ENCODE data around the gene GPR160.

DNA sequence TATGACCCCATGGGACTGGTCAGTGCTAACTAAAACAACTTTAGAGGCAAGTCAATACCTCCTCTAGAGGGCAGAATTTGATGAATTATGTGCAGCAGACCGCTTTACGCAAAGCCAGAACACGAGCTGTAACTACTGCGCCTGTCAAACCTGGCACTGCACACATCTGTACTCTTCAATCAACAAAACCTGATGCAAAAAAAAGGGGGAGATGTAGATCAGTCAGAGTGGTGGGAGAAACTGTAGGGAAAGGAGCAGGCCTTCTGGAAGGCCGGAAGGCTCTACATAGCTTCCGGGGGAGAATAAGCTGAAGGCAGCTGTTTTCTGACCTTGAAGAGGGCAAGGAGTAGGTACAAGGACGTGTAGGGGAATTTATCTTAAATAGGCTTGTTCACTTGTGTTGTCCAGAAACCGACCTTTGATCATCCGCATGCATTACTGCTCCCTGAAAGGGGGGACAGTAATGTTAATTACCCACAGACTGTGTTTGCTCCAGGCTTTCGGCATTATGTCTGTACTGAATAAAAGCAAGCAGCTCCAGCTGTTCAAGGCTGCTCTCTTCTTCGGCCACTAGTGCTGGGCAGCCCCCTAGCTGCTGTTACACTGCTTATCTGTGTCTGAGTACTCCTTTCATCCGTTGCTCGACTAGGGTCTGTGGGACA, 41.0 kb downstream of the GPR160 start:
- TF ChIP-seq, protein P1, sequence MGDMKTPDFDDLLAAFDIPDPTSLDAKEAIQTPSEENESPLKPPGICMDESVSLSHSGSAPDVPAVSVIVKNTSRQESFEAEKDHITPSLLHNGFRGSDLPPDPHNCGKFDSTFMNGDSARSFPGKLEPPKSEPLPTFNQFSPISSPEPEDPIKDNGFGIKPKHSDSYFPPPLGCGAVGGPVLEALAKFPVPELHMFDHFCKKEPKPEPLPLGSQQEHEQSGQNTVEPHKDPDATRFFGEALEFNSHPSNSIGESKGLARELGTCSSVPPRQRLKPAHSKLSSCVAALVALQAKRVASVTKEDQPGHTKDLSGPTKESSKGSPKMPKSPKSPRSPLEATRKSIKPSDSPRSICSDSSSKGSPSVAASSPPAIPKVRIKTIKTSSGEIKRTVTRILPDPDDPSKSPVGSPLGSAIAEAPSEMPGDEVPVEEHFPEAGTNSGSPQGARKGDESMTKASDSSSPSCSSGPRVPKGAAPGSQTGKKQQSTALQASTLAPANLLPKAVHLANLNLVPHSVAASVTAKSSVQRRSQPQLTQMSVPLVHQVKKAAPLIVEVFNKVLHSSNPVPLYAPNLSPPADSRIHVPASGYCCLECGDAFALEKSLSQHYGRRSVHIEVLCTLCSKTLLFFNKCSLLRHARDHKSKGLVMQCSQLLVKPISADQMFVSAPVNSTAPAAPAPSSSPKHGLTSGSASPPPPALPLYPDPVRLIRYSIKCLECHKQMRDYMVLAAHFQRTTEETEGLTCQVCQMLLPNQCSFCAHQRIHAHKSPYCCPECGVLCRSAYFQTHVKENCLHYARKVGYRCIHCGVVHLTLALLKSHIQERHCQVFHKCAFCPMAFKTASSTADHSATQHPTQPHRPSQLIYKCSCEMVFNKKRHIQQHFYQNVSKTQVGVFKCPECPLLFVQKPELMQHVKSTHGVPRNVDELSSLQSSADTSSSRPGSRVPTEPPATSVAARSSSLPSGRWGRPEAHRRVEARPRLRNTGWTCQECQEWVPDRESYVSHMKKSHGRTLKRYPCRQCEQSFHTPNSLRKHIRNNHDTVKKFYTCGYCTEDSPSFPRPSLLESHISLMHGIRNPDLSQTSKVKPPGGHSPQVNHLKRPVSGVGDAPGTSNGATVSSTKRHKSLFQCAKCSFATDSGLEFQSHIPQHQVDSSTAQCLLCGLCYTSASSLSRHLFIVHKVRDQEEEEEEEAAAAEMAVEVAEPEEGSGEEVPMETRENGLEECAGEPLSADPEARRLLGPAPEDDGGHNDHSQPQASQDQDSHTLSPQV (IDR thresholded peaks at IDR 0.05), result no peak
- TF ChIP-seq, protein P2, sequence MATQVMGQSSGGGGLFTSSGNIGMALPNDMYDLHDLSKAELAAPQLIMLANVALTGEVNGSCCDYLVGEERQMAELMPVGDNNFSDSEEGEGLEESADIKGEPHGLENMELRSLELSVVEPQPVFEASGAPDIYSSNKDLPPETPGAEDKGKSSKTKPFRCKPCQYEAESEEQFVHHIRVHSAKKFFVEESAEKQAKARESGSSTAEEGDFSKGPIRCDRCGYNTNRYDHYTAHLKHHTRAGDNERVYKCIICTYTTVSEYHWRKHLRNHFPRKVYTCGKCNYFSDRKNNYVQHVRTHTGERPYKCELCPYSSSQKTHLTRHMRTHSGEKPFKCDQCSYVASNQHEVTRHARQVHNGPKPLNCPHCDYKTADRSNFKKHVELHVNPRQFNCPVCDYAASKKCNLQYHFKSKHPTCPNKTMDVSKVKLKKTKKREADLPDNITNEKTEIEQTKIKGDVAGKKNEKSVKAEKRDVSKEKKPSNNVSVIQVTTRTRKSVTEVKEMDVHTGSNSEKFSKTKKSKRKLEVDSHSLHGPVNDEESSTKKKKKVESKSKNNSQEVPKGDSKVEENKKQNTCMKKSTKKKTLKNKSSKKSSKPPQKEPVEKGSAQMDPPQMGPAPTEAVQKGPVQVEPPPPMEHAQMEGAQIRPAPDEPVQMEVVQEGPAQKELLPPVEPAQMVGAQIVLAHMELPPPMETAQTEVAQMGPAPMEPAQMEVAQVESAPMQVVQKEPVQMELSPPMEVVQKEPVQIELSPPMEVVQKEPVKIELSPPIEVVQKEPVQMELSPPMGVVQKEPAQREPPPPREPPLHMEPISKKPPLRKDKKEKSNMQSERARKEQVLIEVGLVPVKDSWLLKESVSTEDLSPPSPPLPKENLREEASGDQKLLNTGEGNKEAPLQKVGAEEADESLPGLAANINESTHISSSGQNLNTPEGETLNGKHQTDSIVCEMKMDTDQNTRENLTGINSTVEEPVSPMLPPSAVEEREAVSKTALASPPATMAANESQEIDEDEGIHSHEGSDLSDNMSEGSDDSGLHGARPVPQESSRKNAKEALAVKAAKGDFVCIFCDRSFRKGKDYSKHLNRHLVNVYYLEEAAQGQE (IDR thresholded peaks at IDR 0.05; ENCODE audit: low read depth, low read length), result no peak
- TF ChIP-seq, protein P3, sequence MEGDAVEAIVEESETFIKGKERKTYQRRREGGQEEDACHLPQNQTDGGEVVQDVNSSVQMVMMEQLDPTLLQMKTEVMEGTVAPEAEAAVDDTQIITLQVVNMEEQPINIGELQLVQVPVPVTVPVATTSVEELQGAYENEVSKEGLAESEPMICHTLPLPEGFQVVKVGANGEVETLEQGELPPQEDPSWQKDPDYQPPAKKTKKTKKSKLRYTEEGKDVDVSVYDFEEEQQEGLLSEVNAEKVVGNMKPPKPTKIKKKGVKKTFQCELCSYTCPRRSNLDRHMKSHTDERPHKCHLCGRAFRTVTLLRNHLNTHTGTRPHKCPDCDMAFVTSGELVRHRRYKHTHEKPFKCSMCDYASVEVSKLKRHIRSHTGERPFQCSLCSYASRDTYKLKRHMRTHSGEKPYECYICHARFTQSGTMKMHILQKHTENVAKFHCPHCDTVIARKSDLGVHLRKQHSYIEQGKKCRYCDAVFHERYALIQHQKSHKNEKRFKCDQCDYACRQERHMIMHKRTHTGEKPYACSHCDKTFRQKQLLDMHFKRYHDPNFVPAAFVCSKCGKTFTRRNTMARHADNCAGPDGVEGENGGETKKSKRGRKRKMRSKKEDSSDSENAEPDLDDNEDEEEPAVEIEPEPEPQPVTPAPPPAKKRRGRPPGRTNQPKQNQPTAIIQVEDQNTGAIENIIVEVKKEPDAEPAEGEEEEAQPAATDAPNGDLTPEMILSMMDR (IDR thresholded peaks at IDR 0.05 in 2 of 3, conservative IDR thresholded peaks at IDR 0.05 in 1 of 3; ENCODE audit: control insufficient read depth in 2 of 3, extremely low read depth in 1 of 3, insufficient read depth in 1 of 3, low read depth in 3 of 3, low read length in 3 of 3), result peak in 2 of 3 experiments; percentile 14 to 15; a peak in 1 of 6 replicates
- TF ChIP-seq IKZF1 (conservative IDR thresholded peaks at IDR 0.05) (no peak), RAD21 (IDR thresholded peaks at IDR 0.05; ENCODE audit: insufficient read depth, low read depth, low read length) (0 out of 2 replicates have a peak, but pooled peaks have one; percentile 9), JUNB (IDR thresholded peaks at IDR 0.05) (no peak), MTA3 (IDR thresholded peaks at IDR 0.05; ENCODE audit: borderline replicate concordance, low read length) (peak; percentile 71; the same call in 1 of the 2 replicates)
